H1 (cell line): ENCODE results near the gene OXSR1.

ENCODE experiments used
- CTCF ChIP-seq, 3 experiments: IDR thresholded peaks; 1 replicate in 2 of 3; 2 replicates in 1 of 3; pipeline versions ENCODE4 v1.5.1 to v1.6.1; 2011; ENCODE audit warnings: low read length in 3 of 3, mild to moderate bottlenecking in 3 of 3, inconsistent platforms in 2 of 3, low read depth in 1 of 3, moderate library complexity in 1 of 3; ENCODE audit not compliant: insufficient read depth in 1 of 3; ENCODE audit errors: control extremely low read depth in 1 of 3
- E2F6 ChIP-seq: IDR thresholded peaks from 2 replicates; pipeline ENCODE4 v1.6.1; 2012; ENCODE audit warnings: inconsistent platforms
- POLR2A ChIP-seq, 2 experiments: IDR thresholded peaks; 1 replicate in 1 of 2; 2 replicates in 1 of 2; pipeline ENCODE4 v1.6.1; 2011; ENCODE audit warnings: low read depth in 2 of 2, low read length in 2 of 2, mild to moderate bottlenecking in 2 of 2; ENCODE audit errors: control extremely low read depth in 1 of 2
- POLR2AphosphoS5 ChIP-seq: IDR thresholded peaks from 2 replicates; pipeline ENCODE4 v1.6.1; 2011; ENCODE audit warnings: low read depth, low read length
- SUZ12 ChIP-seq: fragments of 200-600 bp; sonication (generic); IDR thresholded peaks from 2 replicates; pipeline ENCODE4 v1.6.1; 2012; ENCODE audit warnings: mild to moderate bottlenecking, inconsistent platforms, low read length, moderate library complexity, mixed read lengths
- TAF1 ChIP-seq: IDR thresholded peaks from 2 replicates; pipeline ENCODE4 v1.6.1; 2011; ENCODE audit warnings: mild to moderate bottlenecking, low read depth, low read length

GRCh38 chr3:38128303-38128655 is 37.1 kb upstream of the OXSR1 start:
- TF ChIP-seq POLR2A (IDR thresholded peaks at IDR 0.05; ENCODE audit: control extremely low read depth in 1 of 2, low read depth in 2 of 2, low read length in 2 of 2) (no peak), SUZ12 (no peak), CTCF (IDR thresholded peaks at IDR 0.05; ENCODE audit: control extremely low read depth in 1 of 3, insufficient read depth in 1 of 3, low read depth in 1 of 3, low read length in 3 of 3) (no peak), TAF1 (no peak), E2F6 (no peak), POLR2AphosphoS5 (no peak)
